HG03139 (cell line): ENCODE measurements around the gene SH3TC1.

Experiments
- ATAC-seq: cut with Tn5 transposase; IDR thresholded peaks from one replicate; pipeline ENCODE4 v1.9.1; 2021; ENCODE audit not compliant: unreplicated experiment

Gene SH3TC1

DNA sequence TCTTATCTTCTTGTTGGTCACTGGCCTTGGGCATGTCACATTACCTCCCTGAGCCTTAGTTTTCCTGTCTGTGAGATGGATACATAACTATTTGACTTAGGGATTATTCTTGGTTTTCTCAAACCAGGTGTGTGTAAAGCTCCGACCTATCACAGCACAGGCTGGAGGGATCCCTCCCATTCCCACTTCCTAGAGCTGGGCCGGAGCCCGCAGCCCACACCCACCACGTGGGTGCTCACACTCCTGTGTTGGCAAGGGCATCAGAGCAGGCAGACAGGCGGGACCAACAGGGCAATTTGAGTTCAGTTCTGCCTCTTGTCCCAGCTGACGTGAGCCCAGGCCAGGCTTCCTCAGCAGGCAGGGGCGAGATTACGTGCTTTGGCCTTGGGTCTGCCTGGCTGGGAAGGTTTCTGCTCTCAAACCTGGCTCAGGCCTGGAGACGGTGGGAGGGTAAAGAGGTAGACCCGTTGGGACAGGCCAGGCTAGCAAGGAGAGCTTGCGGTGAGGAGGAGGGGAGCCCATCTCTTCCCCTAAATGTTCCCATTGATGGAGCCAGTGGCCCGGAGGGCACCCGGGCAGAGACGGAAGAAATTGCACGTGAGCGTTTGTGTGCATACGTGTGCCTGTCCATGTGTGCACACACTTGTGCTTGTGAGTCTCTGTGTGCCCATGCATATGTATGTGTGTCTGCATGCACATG lies 734 bp upstream of the SH3TC1 start:
- ATAC-seq, result no peak

DNA sequence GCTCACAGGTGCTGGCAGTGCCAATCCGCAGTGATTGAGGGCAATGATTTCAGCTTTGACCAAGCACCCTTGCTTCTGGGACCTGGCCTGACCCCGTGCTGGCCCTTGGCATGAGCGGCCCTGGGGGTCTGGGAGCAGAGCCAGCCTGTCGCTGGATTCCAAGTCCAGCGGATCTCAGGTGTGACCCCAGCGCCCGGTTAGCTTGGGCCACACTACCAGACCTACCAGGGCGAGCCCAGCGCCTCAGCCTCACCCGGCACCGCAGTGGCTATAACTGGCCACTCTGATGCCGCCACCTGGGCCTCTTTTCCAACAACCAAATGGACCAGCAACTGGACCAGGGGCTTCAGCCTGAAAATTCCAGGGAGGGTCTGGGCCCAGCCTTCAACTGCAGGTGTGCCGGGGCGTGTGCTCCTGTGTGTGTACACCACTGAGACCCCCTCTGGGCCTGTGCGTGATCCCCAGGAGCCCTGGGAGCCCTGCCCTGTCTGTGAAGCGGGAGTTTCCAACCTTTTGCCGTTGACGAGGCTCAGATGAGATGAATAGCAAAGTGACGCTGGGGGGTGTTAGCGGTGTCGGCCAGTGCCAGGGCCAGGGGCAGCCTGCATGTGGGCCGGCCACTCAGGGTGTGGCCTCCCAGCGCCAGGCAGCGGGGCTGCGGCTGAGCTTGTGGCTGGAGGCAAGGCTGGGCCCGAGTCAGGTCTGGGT lies 658 bp downstream of the SH3TC1 start:
- ATAC-seq, result no peak

DNA sequence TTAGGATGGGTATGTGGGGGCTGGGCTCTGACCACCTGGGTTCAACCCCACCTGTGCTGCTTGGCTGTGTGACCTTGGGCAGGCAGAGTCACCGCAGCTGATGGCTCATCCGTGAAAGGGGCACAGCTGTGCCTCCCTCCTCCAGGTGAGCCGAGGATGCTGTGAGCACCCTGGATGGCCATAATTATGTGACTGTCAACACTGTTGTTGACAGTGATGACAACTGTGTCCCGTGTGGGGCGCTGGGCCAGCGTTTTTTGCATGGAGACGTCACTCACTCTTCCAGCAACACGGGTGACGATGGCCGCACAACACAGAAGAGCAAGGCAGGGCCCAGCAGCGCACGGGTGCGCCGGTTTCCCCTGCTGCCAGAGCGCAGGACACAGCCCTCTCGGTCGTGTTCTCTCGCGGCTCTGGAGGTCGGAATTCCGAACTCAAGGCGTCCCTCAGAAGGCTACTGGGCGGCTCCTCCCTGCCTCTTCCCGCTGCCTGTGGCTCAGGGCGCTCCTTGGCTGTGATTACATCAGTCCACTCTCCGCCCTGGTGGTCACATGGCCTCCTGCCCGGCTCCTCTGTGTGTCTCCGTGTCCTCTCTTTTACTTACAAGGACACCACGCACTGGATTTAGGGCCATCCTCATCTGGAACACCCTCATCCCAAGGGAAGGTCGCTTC lies 1.3 kb downstream of the SH3TC1 start:
- ATAC-seq, result no peak

DNA sequence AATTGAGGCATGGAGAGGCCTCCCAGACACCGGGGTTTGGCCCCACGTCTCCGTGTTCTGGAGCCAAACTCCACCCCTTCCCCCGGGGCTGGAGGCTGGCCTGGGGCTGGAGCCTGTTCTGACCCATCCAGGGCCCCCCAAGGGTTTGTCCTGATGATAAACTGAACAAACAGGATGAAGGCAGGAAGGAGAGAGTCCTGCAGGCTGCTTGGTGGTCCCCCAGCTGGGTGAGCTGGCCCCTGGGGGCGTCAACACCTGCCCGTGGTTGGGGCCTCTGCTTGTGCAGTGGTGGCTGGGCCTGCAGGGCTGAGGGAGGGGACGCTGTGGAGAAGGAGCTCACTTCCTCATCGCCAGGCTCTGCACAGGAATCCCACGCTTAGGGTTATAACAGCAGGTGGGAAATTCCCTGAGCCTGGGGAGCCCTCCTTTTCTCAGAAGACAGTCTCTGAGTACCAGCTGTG lies 2.3 kb downstream of the SH3TC1 start:
- peak; percentile 28 for ATAC-seq

DNA sequence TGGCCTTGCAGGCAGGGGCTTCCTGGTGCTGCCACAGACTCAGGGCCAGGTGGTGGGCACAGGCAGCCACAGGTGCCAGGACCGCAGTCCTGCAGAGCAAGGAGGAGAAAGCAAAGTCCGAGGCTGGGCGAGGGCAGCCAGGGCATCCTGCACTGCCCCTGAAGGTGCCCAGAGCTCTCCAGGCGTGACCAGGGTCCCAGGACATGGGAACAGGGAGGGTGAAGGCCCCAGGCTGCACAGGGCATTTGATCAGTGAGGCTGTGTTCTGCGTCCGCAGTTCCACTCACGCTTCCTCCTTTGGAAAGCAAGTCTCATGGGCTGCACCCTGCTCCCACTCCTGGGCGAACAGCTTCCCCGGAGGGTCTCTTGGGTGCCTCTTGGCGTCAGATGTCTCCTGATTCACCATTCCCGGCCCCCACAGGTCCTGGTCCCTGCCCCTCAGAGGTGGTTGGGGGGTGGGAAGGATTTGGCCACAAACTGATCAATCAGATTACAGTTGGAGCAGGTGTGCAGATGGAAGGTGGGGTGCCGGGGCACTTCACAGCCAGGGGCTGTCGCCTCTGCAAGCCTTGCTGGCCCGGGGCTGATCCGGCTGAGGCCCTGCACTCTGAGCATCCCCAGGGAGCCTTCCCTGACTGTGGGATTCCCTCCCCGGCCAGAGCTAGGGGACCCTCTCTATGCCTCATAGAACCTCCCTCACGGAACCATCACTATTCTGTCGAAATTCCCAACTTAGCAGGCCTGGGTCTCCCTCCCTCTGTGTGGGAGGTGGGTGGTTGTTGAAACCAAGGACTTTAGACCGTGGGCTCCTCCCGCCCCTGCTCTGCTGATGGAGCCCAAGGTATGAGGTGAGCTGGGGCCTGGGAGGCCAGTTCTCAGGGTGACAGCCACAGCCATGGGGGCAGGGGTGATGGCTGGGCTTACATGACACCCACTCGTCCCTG lies 3.3 kb downstream of the SH3TC1 start:
- ATAC-seq, result no peak

DNA sequence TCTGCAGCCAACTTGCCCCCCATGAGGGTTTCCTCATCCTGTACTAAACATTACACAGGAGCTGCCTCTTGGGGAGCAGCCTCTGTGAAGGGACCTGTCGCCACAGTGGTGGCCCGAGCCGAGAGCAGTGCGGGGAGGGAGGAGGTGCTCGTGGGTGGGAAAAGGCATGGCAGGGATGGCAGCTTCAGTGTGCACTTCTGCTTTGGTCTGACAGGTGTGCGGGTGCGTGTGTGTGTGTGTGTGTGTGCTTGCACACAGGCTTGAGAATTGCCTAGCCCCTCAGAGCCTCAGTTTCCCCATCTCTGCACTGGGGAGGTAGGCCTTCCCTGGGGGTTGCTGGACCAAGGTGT lies 3.9 kb downstream of the SH3TC1 start:
- ATAC-seq, result no peak

DNA sequence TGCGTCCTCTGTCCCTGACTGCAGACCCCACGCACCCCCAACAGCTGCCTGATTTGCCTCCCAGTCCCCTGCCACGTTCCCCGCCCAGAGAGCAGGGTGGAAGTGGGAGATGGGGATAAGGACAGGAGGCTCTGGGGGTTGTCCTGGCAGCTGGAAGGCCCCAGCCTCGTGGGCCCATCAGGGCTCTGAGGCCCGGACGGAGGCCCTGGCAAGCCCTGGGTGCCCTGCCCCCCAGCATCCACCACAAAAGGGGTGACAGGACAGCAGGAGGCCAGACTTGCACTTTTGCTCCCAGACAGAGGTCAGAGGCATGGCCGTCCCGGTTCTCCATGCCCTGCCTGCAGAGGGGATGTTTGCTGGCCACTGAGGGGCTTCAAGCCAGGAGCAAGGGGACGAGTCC lies 4.7 kb downstream of the SH3TC1 start:
- no peak for ATAC-seq

DNA sequence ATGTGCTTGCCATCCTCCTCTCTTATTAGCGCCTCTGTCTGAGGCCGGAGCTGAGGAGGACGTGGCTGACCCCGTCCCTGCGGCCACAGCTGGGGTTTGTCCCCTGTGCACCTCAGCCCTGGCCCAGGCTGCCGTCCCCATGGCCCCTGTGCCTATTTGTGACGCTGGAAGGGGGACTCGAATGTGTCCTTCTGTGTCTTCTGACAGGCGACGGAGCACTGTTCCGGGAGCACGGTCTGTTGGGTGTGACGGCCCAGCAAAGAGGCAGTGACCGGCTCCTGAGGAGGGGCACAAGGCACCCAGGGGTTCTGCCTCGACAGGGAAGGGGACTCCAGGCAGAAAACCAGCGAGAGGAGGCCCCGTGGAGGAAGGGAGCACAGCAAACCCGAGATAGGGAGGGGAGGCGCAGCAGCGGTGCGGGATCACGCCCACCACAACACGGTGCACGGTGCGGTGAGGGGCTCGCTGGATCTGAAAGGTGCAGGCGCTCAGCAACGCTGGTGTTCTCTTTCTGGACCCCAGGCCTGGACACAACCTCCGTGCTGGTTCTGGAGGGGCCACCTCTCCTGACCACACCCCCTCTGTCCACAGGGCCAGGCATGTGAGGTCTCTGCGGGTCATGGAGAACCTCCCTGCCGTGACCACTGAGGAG lies 5.6 kb downstream of the SH3TC1 start:
- no peak for ATAC-seq

DNA sequence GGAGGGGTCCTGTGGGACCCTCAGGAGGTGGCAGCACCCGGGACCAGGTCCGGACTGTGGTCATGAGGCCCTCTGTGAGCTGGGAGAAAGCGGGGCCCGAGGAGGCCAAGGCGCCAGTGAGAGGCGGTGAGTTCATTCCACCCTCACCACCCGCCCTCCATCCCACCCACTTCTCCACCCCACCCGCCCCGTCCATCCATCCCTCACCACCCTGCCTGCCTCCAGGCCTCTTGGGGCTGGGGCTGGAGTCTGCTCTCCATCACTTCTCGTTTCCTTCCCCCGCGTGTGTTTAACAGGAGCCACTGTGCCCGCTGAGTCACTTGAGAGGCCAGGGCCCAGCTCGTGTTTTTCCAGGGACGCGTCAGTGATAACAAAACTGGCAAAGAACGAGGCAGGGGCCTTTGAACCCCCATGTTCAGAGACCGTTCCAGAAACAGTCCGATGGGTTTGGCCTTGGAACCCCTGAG lies 6.2 kb downstream of the SH3TC1 start:
- no peak for ATAC-seq

DNA sequence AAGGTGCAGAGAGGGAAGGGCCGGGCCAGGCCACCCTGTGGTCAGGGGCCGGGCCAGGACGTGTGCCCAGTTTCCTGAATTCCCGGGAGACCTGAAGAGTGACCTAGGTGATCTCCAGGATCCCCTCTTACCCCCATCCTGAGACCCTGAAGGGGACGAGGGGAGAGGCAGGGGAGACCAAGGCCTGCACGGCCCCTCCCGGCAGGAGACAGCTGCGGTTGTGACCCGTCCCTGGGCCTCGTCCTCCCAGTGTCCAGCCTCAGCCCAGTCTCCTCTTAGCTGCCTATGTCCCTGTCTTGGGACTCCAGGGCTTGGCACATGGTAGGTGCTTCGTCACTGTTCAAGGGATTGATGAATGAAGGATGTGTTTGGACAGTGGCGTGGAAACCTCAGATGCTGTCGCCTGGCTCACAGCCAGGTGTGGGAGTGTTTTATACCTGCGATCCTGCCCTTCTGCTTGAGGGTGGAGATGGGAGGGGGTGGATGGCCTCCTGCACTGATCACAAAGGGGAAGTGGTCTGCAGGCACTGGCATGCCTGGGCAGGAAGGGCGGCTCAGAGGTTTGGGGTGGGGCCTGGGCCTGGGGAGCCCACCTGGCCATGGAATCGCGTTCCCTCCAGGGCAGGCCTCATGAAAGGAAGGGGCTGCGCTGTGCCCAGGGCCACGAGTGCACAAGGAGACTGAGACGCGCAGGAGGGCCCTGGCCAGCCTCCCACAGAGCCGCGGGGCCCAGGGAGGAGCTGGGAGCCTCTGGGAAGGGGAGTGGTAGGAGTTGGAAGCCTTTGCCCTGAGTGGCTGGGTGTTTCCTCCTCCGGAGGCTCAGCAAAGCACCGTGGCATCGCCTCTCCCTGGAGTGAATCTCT lies 6.9 kb downstream of the SH3TC1 start:
- no peak for ATAC-seq

DNA sequence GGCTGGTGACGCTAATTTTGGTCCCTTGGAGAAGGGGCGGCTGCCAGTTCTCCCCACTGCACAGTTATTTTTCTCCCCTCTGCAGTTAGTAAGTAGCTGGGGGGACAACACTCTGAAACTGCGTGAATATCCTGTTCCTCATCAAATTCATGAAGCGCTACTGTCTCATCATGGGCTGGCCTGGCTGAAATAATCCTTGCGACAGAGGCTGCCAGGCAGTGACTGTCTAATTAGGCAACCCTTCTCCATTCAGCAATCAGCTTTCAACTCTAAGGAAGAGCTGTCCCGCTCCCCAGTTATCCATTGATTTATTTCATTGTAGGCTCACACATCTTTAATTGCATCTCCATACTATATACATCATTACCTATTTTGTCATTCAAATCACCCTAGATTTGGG lies 8.2 kb downstream of the SH3TC1 start:
- no peak for ATAC-seq

DNA sequence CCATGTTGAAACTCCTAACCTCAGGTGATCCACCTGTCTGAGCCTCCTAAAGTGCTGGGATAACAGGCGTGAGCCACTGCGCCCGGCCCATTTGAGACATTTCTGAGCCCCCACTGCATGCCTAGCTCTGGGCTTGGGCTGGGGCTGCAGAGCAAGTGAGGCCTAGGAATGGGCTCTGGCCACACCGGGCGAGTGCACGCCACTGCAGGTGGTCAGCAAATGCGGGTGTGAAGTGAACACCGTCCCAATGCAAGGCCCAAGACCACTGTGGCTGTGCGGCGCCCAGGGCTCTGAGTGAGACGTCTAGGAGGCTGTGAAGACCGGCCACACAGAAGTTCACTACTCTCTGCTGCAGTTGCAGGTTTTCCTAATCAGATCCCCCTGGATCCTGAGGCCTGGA lies 9.5 kb downstream of the SH3TC1 start:
- no peak for ATAC-seq

DNA sequence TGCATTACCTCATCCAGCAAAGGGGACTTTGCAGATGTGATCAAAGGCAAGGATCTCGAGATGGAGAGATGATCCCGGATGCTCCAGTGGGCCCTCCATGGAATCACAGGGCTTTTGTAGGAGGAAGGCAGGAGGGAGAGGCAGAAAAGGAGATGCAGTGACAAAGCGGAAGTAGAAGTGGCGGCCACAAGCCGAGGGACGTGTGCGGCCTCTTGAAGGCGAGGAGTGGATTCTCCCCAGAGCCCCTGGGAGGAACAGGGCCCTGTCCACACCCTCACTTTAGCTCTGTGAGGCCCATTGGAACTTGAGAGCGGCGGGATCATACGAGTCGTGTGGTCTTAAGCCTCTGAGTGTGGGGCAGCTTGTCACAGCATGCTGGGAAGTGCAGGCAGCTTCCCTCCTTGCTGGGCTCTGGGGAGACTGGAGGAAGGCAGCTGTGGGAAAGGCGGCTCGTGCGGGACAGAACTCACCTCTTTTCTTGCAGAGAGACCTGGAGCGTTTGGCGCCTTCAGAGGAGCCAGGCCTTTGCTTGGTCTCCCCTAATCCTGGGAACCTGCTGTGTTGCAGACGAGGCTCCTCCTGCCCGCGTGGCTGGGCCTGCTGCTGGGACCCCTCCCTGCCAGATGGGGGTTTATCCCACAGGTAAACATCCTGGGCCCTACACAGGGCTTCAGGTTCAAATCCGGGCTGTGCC lies 10.2 kb downstream of the SH3TC1 start:
- no peak for ATAC-seq

DNA sequence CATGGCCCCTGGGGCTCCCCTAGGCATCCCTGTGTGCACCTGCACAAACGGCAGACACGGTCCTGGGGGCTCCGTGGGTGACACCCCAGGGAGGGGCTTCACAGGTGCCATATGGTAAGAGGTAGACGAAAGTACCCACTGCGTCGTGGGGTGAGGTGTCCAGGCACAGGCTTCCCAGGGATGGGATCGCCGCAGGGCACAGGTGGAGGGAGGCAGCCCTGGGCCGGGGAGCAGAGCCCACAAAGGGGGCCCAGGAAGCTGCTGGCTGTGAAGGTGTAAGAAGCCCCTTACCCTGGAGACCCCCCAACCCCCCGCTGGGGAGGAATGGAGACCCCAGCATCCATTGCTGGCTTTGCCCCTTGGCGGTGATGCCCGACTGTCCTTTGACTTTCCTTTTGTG lies 10.9 kb downstream of the SH3TC1 start:
- no peak for ATAC-seq

DNA sequence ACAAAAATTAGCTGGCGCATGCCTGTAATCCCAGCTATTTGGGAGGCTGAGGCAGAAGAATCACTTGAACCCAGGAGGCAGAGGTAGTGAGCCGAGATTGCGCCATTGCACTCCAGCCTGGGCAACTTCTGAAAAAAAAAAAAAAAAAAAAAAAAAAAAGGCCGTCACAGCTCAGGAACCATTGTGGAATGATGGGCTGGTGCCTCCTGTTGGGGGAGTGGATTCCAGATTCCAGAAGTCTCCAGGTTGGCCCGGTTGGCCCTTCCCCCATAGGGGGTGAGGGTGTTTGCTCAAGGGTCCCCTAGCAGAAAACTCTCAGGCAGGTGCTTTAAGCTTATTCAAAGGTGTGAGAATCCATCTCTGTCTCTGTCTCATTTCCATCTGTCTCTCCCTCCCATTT lies 11.5 kb downstream of the SH3TC1 start:
- no peak for ATAC-seq

DNA sequence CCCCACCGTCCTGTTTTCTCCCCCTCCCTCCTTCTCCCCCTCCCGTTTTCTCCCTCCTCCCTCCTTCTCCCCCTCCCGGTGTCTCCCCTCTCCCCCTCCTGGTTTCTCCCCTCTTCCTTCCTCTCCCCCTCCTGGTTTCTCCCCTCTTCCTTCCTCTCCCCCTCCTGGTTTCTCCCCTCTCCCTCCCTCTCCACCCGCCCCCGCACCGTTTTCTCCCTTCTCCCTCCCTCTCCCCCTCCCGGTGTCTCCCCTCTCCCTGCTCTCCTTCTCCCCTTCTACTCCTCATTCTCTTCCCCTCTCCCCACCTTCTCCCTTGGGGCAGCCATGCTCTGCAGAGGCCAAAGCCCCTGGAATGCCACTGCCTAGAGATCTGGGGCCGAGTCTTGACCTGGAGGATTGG lies 12.2 kb downstream of the SH3TC1 start:
- ATAC-seq, result no peak

DNA sequence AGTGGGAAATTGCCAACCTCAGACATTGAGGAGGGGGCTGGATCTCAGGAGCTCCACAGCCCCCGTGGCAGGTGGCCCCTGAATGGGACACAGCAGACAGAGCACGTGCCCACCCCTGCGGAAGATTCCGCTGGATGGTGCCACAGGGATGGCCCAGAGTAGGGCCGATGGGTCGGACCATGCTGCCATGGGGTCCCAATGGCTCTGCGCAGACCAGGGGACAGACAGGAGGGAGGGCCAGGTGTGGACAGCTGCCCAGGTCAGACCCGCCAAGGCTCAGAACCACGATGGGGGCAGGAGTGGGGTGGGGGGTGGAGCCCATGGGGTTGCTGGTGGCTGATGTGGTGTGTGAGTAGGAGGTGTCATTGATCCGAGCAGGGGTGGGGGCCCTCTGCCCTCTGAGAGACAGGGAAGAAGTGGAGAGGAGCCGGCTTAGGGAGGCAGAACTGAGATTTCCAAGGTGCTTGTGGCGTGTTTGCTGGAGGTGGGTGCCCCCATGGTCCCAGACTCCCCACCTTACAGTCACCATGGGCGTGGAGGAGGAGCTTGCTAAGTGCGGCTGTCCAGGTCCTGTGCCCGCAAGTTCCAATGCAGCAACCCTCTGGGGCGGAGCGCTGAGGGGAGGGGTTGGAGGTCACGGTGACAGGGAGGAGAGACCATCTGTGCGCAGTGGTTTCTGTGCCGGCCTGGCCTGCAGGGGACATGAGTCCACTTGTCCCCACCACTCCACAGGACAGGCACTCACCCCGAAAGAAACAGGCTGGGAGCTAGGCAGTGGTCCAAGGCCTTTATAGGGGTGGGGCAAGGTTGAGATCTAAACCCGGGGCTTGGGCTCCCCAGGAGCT lies 12.9 kb downstream of the SH3TC1 start:
- no peak for ATAC-seq

DNA sequence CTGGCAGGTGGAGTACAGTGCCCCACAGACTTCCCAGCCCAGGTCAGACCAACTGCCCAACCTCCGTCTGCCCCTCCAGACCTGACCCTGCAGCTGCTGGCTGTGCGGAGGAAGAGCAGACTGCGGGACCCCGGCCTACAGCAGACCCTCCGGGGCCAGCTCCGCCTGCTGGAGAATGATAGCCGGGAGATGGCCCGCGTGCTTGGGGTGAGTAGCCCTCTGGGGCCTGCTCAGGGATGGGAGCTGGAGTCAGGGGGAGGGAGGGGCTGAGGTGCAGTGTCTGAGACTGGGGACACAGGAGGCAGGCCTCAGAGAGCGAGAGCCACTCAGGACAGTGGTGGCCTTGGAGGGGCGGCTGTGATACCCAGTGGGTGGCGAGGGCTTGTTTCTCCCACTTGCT lies 13.5 kb downstream of the SH3TC1 start:
- no peak for ATAC-seq
